ENCODE measurements around the gene CTSV.
"Not testable (repeated sequence)": the region's sequence is repeated elsewhere in the genome, so short reads cannot be mapped to it uniquely, and the experiment has no call there.

The CTSV gene

DNA sequence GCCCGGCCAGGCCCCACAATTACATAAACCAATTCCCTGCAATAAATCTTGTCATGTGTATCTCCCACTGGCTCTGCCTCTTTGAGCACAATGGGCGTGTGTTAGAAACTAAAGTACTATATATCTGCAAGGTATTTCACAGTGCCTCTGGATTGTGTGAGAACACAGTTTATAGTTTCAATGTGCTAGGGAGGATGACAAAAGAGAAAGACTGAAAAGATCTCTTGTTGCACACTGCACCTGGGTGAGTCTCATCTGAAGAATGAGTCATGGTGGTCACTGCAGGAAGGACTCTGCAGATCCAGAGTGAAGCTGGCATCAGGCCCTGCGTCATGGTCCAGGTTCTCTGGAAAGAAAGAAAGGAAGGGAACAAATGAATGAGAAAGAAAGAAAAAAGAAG, 20.7 kb upstream of the CTSV start:
- no peak for DNase-seq (ENCODE audit: low read depth, low spot score)
- POLR2A ChIA-PET, result no interaction called here

DNA sequence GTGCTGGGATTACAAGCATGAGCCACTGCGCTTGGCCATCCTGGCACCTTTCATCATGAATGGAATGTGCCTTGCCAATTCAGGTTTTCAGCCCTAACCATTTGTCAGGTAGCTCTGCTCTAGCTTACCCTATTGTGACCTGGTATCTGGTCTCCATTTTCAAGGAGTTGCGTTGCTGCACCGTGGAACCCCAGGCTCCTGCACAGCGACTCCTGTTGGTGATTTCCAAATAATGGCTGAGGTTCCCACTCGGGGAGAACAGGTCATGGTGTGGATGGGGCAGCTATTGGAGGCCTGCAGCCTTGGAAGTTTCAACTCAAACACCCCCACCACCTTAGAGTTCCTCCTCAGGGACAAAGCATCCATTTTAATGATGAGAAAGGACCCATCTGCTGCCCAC, 18.7 kb upstream of the CTSV start:
- ChIA-PET POLR2A (no interaction called here), CTCF (no interaction called here)
- H3K4me3 ChIP-seq (ENCODE audit: low read depth, low read length), result no peak overlapping the region
- TF ChIP-seq, protein P1, sequence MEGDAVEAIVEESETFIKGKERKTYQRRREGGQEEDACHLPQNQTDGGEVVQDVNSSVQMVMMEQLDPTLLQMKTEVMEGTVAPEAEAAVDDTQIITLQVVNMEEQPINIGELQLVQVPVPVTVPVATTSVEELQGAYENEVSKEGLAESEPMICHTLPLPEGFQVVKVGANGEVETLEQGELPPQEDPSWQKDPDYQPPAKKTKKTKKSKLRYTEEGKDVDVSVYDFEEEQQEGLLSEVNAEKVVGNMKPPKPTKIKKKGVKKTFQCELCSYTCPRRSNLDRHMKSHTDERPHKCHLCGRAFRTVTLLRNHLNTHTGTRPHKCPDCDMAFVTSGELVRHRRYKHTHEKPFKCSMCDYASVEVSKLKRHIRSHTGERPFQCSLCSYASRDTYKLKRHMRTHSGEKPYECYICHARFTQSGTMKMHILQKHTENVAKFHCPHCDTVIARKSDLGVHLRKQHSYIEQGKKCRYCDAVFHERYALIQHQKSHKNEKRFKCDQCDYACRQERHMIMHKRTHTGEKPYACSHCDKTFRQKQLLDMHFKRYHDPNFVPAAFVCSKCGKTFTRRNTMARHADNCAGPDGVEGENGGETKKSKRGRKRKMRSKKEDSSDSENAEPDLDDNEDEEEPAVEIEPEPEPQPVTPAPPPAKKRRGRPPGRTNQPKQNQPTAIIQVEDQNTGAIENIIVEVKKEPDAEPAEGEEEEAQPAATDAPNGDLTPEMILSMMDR (IDR thresholded peaks at IDR 0.05; ENCODE audit: insufficient read depth, low read length, missing control alignments), result no peak
- no peak for DNase-seq (ENCODE audit: low read depth, low spot score)

More for the DNA sequence above, 20.7 kb upstream of the CTSV start:
- TF ChIP-seq, protein P1 (IDR thresholded peaks at IDR 0.05; ENCODE audit: insufficient read depth, low read length, missing control alignments), result no peak
- no peak overlapping the region for H3K4me3 ChIP-seq (ENCODE audit: low read depth, low read length)
- CTCF ChIA-PET, result no interaction called here

DNA sequence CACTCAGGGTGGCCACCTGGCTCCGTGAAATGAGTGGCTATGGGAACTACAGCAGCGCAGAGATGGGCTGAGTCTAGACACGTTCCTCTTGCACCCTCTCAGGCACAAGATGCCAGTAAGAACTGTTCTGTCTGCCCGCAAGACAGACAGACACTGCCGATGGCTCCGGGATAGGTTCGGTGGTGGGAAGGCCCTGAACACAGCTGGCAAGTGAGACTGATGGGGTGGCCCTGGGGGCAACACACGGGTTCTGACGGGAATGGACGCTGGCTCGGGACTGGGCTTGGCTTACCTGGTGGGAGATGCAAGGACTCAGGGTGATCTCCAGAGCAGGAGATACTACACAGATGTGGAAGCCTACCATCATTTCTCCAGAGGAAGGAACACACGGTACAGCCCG, 16.9 kb upstream of the CTSV start:
- DNase-seq (ENCODE audit: low read depth, low spot score); CTCF ChIA-PET; POLR2A ChIA-PET: not testable (repeated sequence)

DNA sequence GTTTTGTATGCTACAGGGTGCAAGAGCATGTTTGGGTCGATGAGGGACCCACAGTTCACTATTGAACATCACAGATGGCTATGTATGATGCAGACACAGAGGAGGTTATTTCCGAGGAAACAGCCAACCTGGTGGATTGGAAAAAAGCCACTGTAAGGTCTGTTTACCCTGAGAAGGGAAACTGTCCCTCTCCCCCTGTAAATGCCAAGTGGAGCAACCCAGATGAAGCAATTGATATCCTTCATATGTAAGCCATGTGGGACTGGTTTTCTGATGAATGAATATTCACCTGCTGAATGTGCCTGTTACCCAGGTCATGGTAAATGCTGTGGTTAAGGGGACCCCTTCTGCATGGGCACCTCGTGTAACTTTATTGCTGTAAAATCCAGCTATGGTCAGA, 14.8 kb upstream of the CTSV start:
- no peak overlapping the region for H3K4me3 ChIP-seq (ENCODE audit: low read depth, low read length)
- ChIA-PET POLR2A (no interaction called here), CTCF (no interaction called here)
- TF ChIP-seq, protein P1 (IDR thresholded peaks at IDR 0.05; ENCODE audit: insufficient read depth, low read length, missing control alignments), result no peak
- no peak for DNase-seq (ENCODE audit: low read depth, low spot score)

More for the DNA sequence above, 16.9 kb upstream of the CTSV start:
- not testable (repeated sequence) for H3K4me3 ChIP-seq (ENCODE audit: low read depth, low read length)

DNA sequence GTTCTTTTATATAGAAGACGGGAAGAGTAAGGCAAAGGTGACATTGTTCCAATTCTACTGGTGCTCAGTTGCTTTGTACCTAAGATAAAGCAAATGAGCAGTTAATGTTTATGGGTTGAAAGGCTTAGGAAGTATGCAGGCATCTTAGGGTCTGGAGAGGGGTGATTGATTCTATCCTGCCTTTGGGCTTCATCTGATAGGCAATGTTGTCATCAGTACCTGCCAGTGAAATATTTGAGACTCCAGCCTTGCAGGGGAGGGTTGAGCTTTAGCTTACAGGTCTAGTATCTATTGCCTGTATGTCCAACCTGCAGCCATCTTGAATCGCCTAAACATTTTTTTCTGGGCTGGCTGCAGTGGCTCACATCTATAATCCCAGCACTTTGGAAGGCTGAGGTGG, 13.8 kb upstream of the CTSV start:
- ChIA-PET CTCF (no interaction called here), POLR2A (no interaction called here)
- no peak for DNase-seq (ENCODE audit: low read depth, low spot score)
- no peak overlapping the region for H3K4me3 ChIP-seq (ENCODE audit: low read depth, low read length)
- TF ChIP-seq, protein P1 (IDR thresholded peaks at IDR 0.05; ENCODE audit: insufficient read depth, low read length, missing control alignments), result no peak

DNA sequence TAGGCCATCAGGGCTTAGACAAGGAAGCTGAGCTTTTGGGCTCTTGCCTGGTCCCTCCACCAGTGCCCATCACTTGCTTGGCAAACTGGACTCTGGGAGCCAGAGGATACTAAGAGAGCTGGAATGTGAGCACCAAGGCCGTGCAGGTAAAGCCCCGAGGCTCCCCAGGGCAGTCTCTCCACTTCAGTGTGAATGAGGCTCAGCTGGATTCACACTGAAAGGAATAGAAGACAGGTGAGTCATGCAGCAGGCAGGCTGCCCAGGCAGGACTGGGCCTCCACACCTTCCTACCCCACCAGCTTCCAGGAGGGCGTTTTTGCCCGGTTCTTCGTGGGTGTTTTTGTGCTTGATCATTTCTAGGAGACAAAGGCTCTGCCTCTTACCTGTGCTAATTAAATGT, 7.3 kb upstream of the CTSV start:
- no peak overlapping the region for H3K4me3 ChIP-seq (ENCODE audit: low read depth, low read length)
- ChIA-PET CTCF (no interaction called here), POLR2A (no interaction called here)
- TF ChIP-seq, protein P1 (IDR thresholded peaks at IDR 0.05; ENCODE audit: insufficient read depth, low read length, missing control alignments), result no peak
- DNase-seq (ENCODE audit: low read depth, low spot score), result no peak

DNA sequence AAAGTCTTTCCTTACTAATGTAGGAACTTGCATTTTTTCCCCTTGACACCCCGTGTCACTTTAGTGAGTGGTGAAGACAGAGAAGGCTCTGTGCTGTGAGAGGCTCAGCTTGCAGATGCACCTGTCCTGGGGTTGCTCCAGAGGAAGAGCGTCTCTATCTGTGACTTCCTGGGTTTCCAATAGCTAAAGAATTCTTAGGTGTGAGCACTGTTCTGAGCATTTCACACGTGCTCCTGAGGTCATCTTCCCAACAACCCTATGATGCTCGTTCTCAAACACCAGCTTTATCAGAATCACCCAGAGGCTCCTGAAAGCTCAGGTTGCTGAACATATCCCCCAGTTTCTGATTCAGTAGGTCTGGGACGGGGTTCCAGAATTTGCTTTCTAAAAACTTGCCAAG, 6.4 kb upstream of the CTSV start:
- TF ChIP-seq, protein P1 (IDR thresholded peaks at IDR 0.05; ENCODE audit: insufficient read depth, low read length, missing control alignments), result no peak
- ChIA-PET POLR2A (no interaction called here), CTCF (no interaction called here)
- no peak for DNase-seq (ENCODE audit: low read depth, low spot score)
- H3K4me3 ChIP-seq (ENCODE audit: low read depth, low read length), result no peak overlapping the region
